Measurements from ENCODE around the gene TSPAN14. TPM values are rescaled to one million over a fixed set of nuclear protein-coding genes. Genes with fewer than 3 reads are reported as not detected.
"Not testable (repeated sequence)": the region's sequence is repeated elsewhere in the genome, so short reads cannot be mapped to it uniquely, and the experiment has no call there.

TSPAN14 gene
- total RNA-seq, 2 experiments from 2014 or later: 100 to 104 TPM

DNA sequence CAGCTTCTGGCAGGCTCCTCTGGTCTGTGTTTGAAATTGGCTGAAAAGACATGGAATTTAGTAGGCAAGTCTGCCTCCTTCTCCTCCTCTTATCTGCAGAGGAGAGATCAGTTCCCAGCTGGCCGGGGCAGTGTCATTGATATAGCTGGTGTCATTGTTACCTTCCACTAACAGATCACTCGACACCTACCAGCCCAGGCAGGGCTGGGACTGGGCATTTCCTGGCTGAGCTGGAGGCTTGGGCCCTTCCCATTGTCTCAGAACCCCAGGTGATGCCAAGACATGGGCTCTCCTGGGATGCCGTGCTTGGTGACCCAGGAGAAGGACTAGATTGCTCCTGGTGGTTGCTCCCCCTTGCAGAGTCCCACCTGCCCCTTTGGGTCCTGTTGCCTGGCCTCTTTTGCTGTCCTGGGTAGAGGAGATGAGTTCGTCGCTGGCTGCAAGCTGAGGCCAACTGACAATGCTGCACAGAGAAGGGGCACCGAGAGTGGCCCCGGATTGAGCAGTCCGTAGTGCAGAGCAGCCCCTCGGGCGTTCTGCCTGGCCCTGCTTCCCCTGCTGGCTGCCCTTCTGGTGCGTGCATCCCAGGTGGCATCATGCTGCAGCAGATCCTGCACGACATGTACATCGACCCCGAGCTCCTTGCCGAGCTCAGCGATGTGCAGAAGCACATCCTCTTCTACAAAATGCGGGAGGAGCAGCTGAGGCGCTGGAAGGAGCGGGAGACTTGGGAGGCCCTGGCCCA, 83.8 kb downstream of the TSPAN14 start, which contains the start of gene SH2D4B:
TSS of gene SH2D4B (plus strand) at position 167 of the 745 bp plus-strand sequence. CDS start at position 597, 430 bp downstream.
- Mint-ChIP-seq H3K4me3 (peak within 1 kb of the TSS; percentile 86), H3K4me1 (peaks cover 25% of the 10 kb centered on the region), H3K27me3 (no peaks in the 10 kb centered on the region), H3K36me3 (peaks cover 3% of the 10 kb centered on the region), H3K27ac (peak within 1 kb of the TSS; percentile 92), H3K9me3 (ENCODE audit: low read depth) (no peaks in the 10 kb centered on the region)
- ATAC-seq: no peak
- CTCF ChIA-PET: interaction anchor here (0.8 to 2.5 kb wide), 6 partner anchors 12 to 162 kb away, joined by 3 to 11 read pairs (median 5); no protein-coding TSS in a partner anchor
- peak; percentile 35 for DNase-seq

DNA sequence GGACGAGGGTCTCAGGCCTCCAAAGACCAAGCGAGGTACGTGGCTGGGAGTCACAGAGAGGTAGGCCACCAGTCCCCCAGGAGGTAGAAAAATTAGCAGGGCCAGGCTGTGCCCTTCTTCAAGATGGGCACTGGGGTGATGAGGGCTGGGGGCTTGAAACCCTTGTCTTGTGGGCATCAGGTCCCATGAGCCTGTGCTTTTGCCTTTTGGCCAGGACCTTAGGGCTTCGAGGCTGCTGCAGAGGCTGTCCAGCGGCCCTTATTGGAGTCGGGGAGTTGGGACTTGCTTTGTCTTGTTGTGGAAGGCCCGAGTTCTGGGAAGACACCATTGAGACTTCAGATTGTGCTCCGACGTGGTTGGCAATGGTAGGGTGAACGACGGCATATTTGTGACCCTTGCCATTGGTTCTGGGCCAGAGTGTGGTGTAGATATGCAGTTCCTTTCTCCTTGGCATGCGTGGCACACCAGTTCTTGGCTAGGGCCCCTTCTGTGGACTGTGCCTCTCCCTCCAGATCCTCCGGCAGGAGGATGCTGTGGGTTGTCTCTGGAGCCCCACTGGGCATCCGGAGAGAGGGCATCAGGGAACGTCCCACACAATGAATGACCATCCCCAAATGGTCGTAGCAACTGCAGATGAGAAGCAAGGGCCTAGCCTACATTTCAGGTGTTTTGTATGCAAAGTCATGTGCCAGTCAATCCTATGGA, 84.5 kb downstream of the TSPAN14 start:
- Mint-ChIP-seq H3K4me3 (no peak overlapping the region), H3K27ac (no peak overlapping the region), H3K27me3 (no peaks in the 10 kb centered on the region), H3K36me3 (peaks cover 2% of the 10 kb centered on the region), H3K4me1 (peaks cover 23% of the 10 kb centered on the region), H3K9me3 (ENCODE audit: low read depth) (no peaks in the 10 kb centered on the region)
- CTCF ChIA-PET: interaction anchor here (2.5 kb wide), 1 partner anchor 33 kb away, joined by 11 read pairs; no protein-coding TSS in a partner anchor
- ATAC-seq: no peak
- no peak for DNase-seq

DNA sequence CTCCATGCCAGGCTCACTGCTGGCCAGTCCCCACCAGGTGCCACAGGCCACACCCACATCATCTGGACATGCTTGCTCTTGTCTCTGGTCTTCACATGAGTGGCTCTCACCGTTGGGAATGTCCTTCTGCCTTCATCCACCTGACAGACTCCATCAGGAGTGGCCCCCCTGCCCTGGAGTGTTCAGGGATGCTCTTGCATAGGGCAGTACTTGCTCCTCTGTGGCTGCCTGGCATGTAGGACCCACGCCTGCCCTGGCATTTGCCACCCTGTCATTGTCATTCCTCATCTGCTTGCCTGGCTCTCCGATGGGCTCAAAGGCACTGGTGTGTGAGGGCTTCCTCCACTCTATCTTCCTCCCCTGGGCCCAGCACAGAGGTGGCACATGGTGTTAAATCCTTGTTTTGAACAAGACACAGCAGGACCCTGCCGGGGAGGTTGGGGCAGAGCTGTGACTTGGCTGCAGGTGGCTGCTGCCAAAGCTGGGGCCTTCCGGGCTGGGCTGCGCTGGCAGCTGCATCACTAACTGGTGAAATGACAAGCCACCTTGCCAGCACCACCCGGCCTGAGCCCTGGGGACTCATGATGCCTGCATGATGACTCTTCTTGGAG, 85.4 kb downstream of the TSPAN14 start:
- H3K4me1 Mint-ChIP-seq: peaks cover 23% of the 10 kb centered on the region
- H3K27me3 Mint-ChIP-seq: no peaks in the 10 kb centered on the region
- CTCF ChIA-PET: no interaction called here
- no peak overlapping the region for H3K4me3 Mint-ChIP-seq
- H3K9me3 Mint-ChIP-seq (ENCODE audit: low read depth): no peaks in the 10 kb centered on the region
- ATAC-seq: no peak
- no peak for DNase-seq
- H3K27ac Mint-ChIP-seq: no peak overlapping the region
- H3K36me3 Mint-ChIP-seq: peaks cover 2% of the 10 kb centered on the region

DNA sequence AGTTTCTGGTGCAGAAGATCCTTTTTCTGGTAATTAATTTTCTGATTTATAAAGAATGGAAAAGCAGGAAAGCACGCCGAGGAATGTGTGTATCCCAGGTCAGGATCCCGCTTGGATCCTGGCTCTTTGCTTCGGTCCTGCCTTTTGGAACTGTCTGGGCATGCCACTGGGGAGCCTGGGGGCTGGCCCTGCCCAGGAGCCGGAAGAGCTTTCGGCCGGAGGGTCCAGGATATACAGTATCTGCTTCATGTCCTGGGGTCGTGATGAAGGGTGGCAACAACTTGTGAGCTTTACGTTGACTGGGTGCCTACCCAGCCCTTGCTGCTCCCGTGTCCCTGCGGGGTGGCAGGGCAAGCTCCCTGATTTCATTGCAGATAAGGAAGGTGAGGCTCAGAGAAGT, 86.0 kb downstream of the TSPAN14 start:
- H3K9me3 Mint-ChIP-seq (ENCODE audit: low read depth): no peaks in the 10 kb centered on the region
- DNase-seq (no peak), ATAC-seq (no peak)
- CTCF ChIA-PET: interaction anchor here (1.1 kb wide), 1 partner anchor 102 kb away, joined by 3 read pairs; no protein-coding TSS in a partner anchor
- peaks cover 23% of the 10 kb centered on the region for H3K4me1 Mint-ChIP-seq
- no peak overlapping the region for H3K4me3 Mint-ChIP-seq
- no peaks in the 10 kb centered on the region for H3K27me3 Mint-ChIP-seq
- H3K27ac Mint-ChIP-seq: no peak overlapping the region
- H3K36me3 Mint-ChIP-seq: peaks cover 2% of the 10 kb centered on the region

DNA sequence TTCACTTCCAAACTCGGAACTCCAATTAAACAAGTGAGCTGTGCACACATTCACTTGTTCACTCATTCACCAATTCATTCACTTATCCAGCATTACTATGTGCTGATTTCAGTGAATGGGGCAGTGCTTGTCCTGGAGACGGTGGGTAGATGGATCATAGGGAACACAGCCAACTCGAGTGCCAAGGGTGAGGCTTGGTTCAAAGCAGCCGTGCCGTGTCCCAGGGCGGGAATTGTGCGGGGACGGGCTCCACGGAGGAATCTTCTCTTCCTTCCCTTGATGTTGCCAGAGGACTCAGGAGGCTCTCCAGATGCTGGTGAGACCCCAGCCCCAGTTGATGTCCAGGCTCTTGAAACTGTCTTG, 86.5 kb downstream of the TSPAN14 start:
- ATAC-seq (no peak), DNase-seq (no peak)
- H3K36me3 Mint-ChIP-seq: peaks cover 2% of the 10 kb centered on the region
- no peak overlapping the region for H3K27ac Mint-ChIP-seq
- H3K4me1 Mint-ChIP-seq: peaks cover 21% of the 10 kb centered on the region
- peaks cover 3% of the 10 kb centered on the region for H3K27me3 Mint-ChIP-seq
- no peak overlapping the region for H3K4me3 Mint-ChIP-seq
- H3K9me3 Mint-ChIP-seq (ENCODE audit: low read depth): no peaks in the 10 kb centered on the region
- CTCF ChIA-PET: interaction anchor here (1.1 kb wide), 1 partner anchor 103 kb away, joined by 3 read pairs; no protein-coding TSS in a partner anchor

DNA sequence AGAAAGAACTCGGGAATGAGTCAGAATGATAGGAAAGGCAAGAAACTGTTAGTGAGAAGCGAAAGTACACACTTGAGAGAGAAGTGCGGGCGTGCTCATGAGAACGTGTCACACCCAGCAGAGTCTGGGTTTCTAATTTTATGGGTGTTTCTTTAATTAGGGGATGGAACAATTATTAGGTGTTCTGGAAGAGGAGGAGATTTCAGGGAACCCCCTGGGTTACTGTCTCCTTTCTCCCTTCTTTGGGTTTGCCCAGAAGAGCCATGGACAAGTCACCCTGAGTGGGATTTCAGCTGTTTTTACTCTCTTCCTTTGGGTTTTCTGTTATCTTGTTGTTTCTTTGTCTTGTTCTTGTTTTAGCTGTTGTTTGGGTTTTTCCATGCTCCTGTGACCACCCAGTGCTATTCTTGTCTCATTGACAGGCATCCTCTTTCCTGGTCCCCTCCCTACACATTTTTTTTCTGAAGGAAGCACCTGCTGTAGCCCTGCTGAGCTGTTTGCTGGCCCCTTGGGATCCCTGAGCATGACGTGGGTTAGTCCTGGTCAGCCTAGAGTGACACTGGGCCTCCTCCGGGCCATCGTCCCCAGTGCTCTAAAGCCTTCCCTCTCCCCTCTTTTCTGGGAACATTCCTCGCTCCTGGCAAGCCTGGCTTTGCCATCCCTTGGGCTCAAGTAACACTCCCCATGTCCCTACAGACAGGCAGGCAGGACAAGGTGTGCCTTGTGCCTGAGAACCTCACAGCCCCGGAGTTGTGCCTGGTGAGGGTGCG, 87.1 kb downstream of the TSPAN14 start:
- H3K27ac Mint-ChIP-seq: peak overlapping the region; percentile 16
- no peaks in the 10 kb centered on the region for H3K9me3 Mint-ChIP-seq (ENCODE audit: low read depth)
- H3K27me3 Mint-ChIP-seq: peaks cover 3% of the 10 kb centered on the region
- no peak for ATAC-seq
- peaks cover 20% of the 10 kb centered on the region for H3K4me1 Mint-ChIP-seq
- peak overlapping the region; percentile 6 for H3K4me3 Mint-ChIP-seq
- peaks cover 2% of the 10 kb centered on the region for H3K36me3 Mint-ChIP-seq
- CTCF ChIA-PET: interaction anchor here (1.1 to 1.7 kb wide), 3 partner anchors 35 to 103 kb away, joined by 3 to 4 read pairs (median 3); no protein-coding TSS in a partner anchor
- no peak for DNase-seq

DNA sequence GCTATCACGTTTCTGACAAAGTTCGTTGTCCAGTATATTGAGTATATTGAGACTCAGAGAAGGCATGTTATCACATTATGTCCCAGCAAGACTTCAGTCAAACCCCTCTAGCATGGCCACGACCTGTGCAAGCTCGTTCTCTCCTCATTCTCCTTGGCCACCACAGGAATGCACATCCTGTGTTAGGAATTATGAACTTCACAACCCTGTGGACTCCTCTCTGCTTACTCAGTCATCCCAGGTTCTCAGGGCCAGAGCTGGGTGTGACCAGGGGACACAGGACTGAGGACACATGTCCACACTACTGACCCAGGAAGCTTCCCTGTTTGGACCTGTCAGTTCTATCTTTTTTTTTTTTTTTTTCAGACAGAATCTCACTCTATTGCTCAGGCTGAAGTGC, 87.9 kb downstream of the TSPAN14 start:
- Mint-ChIP-seq H3K9me3 (ENCODE audit: low read depth) (no peaks in the 10 kb centered on the region), H3K4me1 (peaks cover 14% of the 10 kb centered on the region), H3K4me3 (no peak overlapping the region), H3K27me3 (peaks cover 3% of the 10 kb centered on the region), H3K27ac (no peak overlapping the region), H3K36me3 (peaks cover 2% of the 10 kb centered on the region)
- no peak for ATAC-seq
- CTCF ChIA-PET: interaction anchor here (1.3 to 1.7 kb wide), 2 partner anchors 36 to 97 kb away, joined by 3 to 4 read pairs; no protein-coding TSS in a partner anchor
- no peak for DNase-seq

DNA sequence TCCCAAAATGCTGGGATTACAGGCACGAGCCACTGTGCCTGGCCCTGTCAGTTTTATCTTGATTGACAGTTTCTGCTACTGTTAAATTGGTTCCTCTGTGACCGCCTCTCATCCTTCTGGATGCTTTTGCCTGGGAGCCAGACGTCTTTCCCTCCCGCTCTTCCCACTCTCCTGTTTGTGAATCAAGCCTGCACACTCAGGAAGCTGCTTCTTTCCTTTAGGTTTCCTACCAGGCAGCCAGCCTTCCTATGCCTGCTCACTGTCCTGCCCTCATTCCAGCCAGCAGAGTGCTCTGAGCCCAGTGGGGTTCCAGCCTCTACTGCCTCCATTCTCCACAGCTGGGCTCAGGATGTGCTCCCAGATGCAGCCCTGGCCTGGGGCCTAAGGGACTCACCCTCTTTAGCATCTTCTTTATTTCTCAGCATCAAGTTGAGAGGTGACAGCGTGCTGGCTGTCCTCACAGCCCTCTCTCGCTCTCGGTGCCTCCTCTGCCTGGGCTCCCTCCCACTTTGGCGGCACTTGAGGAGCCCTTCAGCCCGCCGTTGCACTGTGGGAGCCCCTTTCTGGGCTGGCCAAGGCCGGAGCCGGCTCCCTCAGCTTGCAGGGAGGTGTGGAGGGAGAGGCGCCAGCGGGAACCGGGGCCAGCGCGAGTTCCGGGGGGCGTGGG, 88.7 kb downstream of the TSPAN14 start:
- H3K27ac Mint-ChIP-seq: no peak overlapping the region
- H3K36me3 Mint-ChIP-seq: peaks cover 2% of the 10 kb centered on the region
- DNase-seq (no peak), ATAC-seq (no peak)
- H3K27me3 Mint-ChIP-seq: peaks cover 3% of the 10 kb centered on the region
- CTCF ChIA-PET: interaction anchor here (1.7 kb wide), 1 partner anchor 98 kb away, joined by 3 read pairs; no protein-coding TSS in a partner anchor
- H3K4me3 Mint-ChIP-seq: no peak overlapping the region
- H3K4me1 Mint-ChIP-seq: peaks cover 12% of the 10 kb centered on the region
- H3K9me3 Mint-ChIP-seq (ENCODE audit: low read depth): no peaks in the 10 kb centered on the region

DNA sequence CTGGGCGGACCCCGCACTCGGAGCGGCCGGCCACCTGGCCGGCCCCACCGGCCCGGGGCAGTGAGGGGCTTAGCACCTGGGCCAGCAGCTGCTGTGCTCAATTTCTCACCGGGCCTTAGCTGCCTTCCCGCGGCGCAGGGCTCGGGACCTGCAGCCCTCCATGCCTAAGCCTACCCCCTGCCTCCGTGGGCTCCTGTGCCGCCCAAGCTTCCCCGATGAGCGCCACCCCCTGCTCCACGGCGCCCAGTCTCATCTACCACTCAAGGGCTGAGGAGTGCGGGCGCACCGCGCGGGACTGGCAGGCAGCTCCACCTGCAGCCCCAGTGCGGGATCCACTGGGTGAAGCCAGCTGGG, 89.2 kb downstream of the TSPAN14 start:
- not testable (repeated sequence) for ATAC-seq; H3K27me3 Mint-ChIP-seq; DNase-seq; H3K36me3 Mint-ChIP-seq; H3K4me3 Mint-ChIP-seq; H3K9me3 Mint-ChIP-seq (ENCODE audit: low read depth); H3K27ac Mint-ChIP-seq
- CTCF ChIA-PET: interaction anchor here (1.7 kb wide), 1 partner anchor 98 kb away, joined by 3 read pairs; no protein-coding TSS in a partner anchor
- H3K4me1 Mint-ChIP-seq: peaks cover 12% of the 10 kb centered on the region

DNA sequence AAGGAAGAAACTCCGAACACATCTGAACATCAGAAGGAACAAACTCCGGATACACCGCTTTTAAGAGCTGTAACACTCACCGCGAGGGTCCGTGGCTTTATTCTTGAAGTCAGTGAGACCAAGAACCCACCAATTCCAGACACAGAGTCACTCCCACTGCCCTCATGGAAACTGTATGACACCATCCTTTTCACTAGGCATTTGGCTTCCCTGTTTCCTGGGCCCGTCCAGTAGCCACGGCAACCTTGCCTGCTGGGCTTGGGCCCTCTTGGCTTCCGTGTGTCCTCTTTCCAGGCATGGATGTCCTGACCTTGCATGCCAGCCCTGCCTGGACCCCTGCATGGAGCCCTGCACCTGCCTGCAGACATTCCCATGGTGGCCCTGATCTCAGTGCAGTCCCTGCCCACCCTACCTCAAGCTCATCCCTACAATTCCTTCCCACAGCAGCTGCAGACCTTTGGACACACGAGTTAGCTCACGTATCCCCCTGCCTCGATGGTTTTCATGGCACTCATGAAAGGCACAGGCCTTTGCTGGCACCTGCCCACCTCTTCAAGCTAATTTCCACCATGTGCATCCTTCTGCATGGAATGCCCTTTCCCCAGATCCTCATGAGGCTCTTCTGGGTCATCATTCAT, 90.3 kb downstream of the TSPAN14 start:
- Mint-ChIP-seq H3K9me3 (ENCODE audit: low read depth) (no peaks in the 10 kb centered on the region), H3K27me3 (peaks cover 5% of the 10 kb centered on the region), H3K36me3 (peaks cover 2% of the 10 kb centered on the region), H3K27ac (no peak overlapping the region), H3K4me3 (no peak overlapping the region), H3K4me1 (peaks cover 12% of the 10 kb centered on the region)
- DNase-seq: no peak
- CTCF ChIA-PET: interaction anchor here (1.0 kb wide), 1 partner anchor 8 kb away, joined by 3 read pairs; no protein-coding TSS in a partner anchor
- no peak for ATAC-seq

DNA sequence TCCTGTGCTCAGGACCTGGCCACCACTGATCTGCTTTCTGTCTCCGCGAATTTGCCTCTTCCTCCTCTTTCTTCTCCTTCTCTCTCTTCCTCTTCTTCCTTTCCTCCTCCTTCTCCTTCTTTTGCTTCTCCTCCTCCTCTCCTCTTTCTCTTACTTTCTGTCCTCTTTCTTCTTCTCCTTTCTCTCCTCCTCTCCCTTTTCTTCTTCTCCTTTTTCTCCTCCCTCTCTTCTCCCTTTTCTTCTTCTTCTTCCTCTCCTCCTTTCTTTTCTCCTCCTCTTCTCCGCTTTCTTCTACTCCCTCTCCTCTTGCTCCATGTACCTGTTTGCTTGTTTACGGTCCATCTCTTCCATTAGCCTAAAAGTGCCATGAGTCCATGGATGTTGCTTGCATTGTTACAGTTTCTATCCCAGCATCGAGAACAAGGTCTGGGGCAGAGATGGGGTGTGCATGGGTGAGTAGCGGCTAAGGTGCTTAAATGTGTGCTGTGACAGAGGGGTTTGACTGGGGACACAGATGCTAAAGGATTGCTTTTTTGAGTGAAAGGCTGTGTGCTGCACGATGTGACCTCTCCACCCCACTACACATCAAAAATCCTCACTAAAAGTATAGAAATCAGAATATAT, 91.3 kb downstream of the TSPAN14 start:
- Mint-ChIP-seq H3K4me1 (peaks cover 11% of the 10 kb centered on the region), H3K27ac (no peak overlapping the region), H3K27me3 (peaks cover 5% of the 10 kb centered on the region), H3K9me3 (ENCODE audit: low read depth) (no peaks in the 10 kb centered on the region), H3K36me3 (peaks cover 2% of the 10 kb centered on the region), H3K4me3 (no peak overlapping the region)
- CTCF ChIA-PET: interaction anchor here (1.0 kb wide), 1 partner anchor 9 kb away, joined by 3 read pairs; no protein-coding TSS in a partner anchor
- no peak for ATAC-seq
- DNase-seq: no peak
